Ascending aorta (tissue), 2 donors: ENCODE data around the gene ERCC6L2. TPM values are rescaled to one million over a fixed set of nuclear protein-coding genes. Genes with fewer than 3 reads are reported as not detected.

Experiments used
- DNase-seq, 2 donors: peaks; one replicate each; pipeline ENCODE4 v3.0.0-alpha.2; 2019; ENCODE audit warnings: low spot score in 2 of 2
- H3K27ac ChIP-seq, 2 donors: fragments of 200-600 bp; sonication (generic); one replicate each; pipeline ENCODE4 v1.5.1; 2016 to 2017; ENCODE audit warnings: mild to moderate bottlenecking in 1 of 2
- H3K27me3 ChIP-seq: fragments of 200-600 bp; sonication (generic); one replicate; pipeline ENCODE4 v1.5.1; 2017
- H3K36me3 ChIP-seq, 2 donors: fragments of 200-600 bp; sonication (generic); one replicate each; pipeline ENCODE4 v1.5.1; 2016
- H3K4me1 ChIP-seq, 2 donors: fragments of 200-600 bp; sonication (generic); one replicate each; pipeline ENCODE4 v1.5.1; 2016 to 2017; ENCODE audit warnings: mild to moderate bottlenecking in 1 of 2
- H3K4me3 ChIP-seq, 2 donors: fragments of 200-600 bp; sonication (generic); one replicate each; pipeline ENCODE4 v1.5.1; 2016 to 2017; ENCODE audit warnings: mild to moderate bottlenecking in 1 of 2
- H3K9me3 ChIP-seq, 2 donors: fragments of 200-600 bp; sonication (generic); one replicate each; pipeline ENCODE4 v1.5.1; 2016
- CTCF ChIP-seq, 3 experiments: fragments of 200-600 bp in 2 of 3; fragments of 450-650 bp in 1 of 3; sonication (generic) in 2 of 3; IDR thresholded peaks; one replicate each; pipeline ENCODE4 v1.5.1; 2016 to 2019; ENCODE audit warnings: antibody characterized with exemption in 3 of 3, mild to moderate bottlenecking in 1 of 3, moderate library complexity in 1 of 3
- intact Hi-C: fragments of 100-400 bp; cut with DNase I; formaldehyde crosslinking; loops from one replicate; pipeline ENCODE4 v1.15.1; 2023
- total RNA-seq: library from RNA; depleted of rRNA; stranded (reverse); fragments of >200 nt; gene quantifications from one replicate; pipeline ENCODE4 v1.1.0, GENCODE V29; 2016

Gene ERCC6L2
- total RNA-seq, 1 donor from 2014 or later = 22.9 TPM

GRCh38 chr9:95854386-95855020 is 21.0 kb upstream of the ERCC6L2 start:
- H3K27ac ChIP-seq = no peak overlapping the region
- no peaks in the 10 kb centered on the region for H3K9me3 ChIP-seq
- no peak overlapping the region for H3K4me3 ChIP-seq
- TF ChIP-seq CTCF (IDR thresholded peaks at IDR 0.05) = no peak
- no peaks in the 10 kb centered on the region for H3K27me3 ChIP-seq
- intact Hi-C loops = no loop called here
- no peaks in the 10 kb centered on the region for H3K4me1 ChIP-seq
- H3K36me3 ChIP-seq = no peaks in the 10 kb centered on the region
- DNase-seq = no peak

GRCh38 chr9:95855961-95856360 is 19.5 kb upstream of the ERCC6L2 start:
- intact Hi-C loops = no loop called here
- H3K4me3 ChIP-seq = no peak overlapping the region
- H3K36me3 ChIP-seq = no peaks in the 10 kb centered on the region
- no peak overlapping the region for H3K27ac ChIP-seq
- H3K9me3 ChIP-seq = no peaks in the 10 kb centered on the region
- no peaks in the 10 kb centered on the region for H3K27me3 ChIP-seq
- H3K4me1 ChIP-seq = no peaks in the 10 kb centered on the region
- TF ChIP-seq CTCF (IDR thresholded peaks at IDR 0.05) = no peak
- no peak for DNase-seq

GRCh38 chr9:95857124-95857523 is 18.4 kb upstream of the ERCC6L2 start:
- H3K27ac ChIP-seq = no peak overlapping the region
- no peak overlapping the region for H3K4me3 ChIP-seq
- no peaks in the 10 kb centered on the region for H3K36me3 ChIP-seq
- no peaks in the 10 kb centered on the region for H3K4me1 ChIP-seq
- H3K9me3 ChIP-seq = peaks cover 0 to 9% of the 10 kb centered on the region in 2 donors
- no peaks in the 10 kb centered on the region for H3K27me3 ChIP-seq
- no peak for TF ChIP-seq CTCF (IDR thresholded peaks at IDR 0.05)
- DNase-seq = no peak
- intact Hi-C loops = no loop called here

GRCh38 chr9:95857896-95858295 is 17.6 kb upstream of the ERCC6L2 start:
- intact Hi-C loops = no loop called here
- TF ChIP-seq CTCF (IDR thresholded peaks at IDR 0.05) = no peak

GRCh38 chr9:95862343-95862742 is 13.1 kb upstream of the ERCC6L2 start:
- Histone ChIP-seq H3K27ac (no peak overlapping the region), H3K27me3 (no peaks in the 10 kb centered on the region), H3K36me3 (no peaks in the 10 kb centered on the region), H3K4me3 (no peak overlapping the region), H3K9me3 (peaks cover 7 to 16% of the 10 kb centered on the region in 2 donors), H3K4me1 (no peaks in the 10 kb centered on the region)
- intact Hi-C loops = no loop called here
- TF ChIP-seq CTCF (IDR thresholded peaks at IDR 0.05) = no peak
- no peak for DNase-seq

More at GRCh38 chr9:95857896-95858295, 17.6 kb upstream of the ERCC6L2 start:
- peaks cover 6 to 16% of the 10 kb centered on the region in 2 donors for H3K9me3 ChIP-seq
- H3K4me1 ChIP-seq = no peaks in the 10 kb centered on the region
- no peak overlapping the region for H3K4me3 ChIP-seq
- H3K36me3 ChIP-seq = no peaks in the 10 kb centered on the region
- no peak for DNase-seq
- no peak overlapping the region for H3K27ac ChIP-seq
- H3K27me3 ChIP-seq = no peaks in the 10 kb centered on the region
